BJ (cell line): Measurements from ENCODE around the gene PPHLN1. TPM values are rescaled to one million over a fixed set of nuclear protein-coding genes. Genes with fewer than 3 reads are reported as not detected.

Source experiments
- CTCF ChIA-PET: fragments of 350-600 bp; formaldehyde crosslinking; extraction: SDS; loops from one replicate; lab custom pipeline; 2021; ENCODE audit warnings: antibody characterized with exemption, inconsistent platforms; lab: Yijun Ruan, JAX
- POLR2A ChIA-PET: fragments of 300-600 bp; sonication (Branson Sonifier 250); formaldehyde crosslinking; extraction: SDS; loops from one replicate; lab custom pipeline; 2021; ENCODE audit warnings: antibody characterized with exemption; lab: Charles Lee
- DNase-seq: peaks from one replicate; pipeline ENCODE4 v3.0.0-alpha.2; 2011; ENCODE audit warnings: low read depth
- H3K27me3 ChIP-seq: 2 replicates; pipeline ENCODE4 v1.6.0; 2011; ENCODE audit warnings: low read length; ENCODE audit not compliant: control insufficient read depth, insufficient read depth
- H3K36me3 ChIP-seq: 2 replicates; pipeline ENCODE4 v1.5.1; 2011; ENCODE audit warnings: low read length; ENCODE audit not compliant: control insufficient read depth, insufficient read depth
- H3K4me3 ChIP-seq: 2 replicates; pipeline ENCODE4 v1.5.1; 2011; ENCODE audit warnings: low read depth, mild to moderate bottlenecking, control low read depth, low read length
- CTCF ChIP-seq: IDR thresholded peaks from 2 replicates; pipeline ENCODE4 v1.5.1; 2011; ENCODE audit warnings: low read depth, mild to moderate bottlenecking, control low read depth, inconsistent platforms, low read length, moderate library complexity; ENCODE audit not compliant: insufficient read depth
- polyA plus RNA-seq: library from polyadenylated mRNA; depleted of rRNA; stranded (reverse); fragments of >200 nt; gene quantifications from 2 replicates; pipeline ENCODE4 v1.2.3, GENCODE V29; 2011

Gene PPHLN1
- polyA plus RNA-seq, 1 experiment: 29.1 TPM

GRCh38 chr12:42420395-42420794 is 94.4 kb downstream of the PPHLN1 start:
- POLR2A ChIA-PET: interaction anchor here (0.6 kb wide), 2 partner anchors 14 to 26 kb away, joined by 3 to 4 read pairs; no protein-coding TSS in a partner anchor

GRCh38 chr12:42421844-42422779 is 96.1 kb downstream of the PPHLN1 start:
- no peak for TF ChIP-seq CTCF
- Histone ChIP-seq H3K4me3 (no peak overlapping the region), H3K27me3 (no peaks in the 10 kb centered on the region), H3K36me3 (no peaks in the 10 kb centered on the region)
- CTCF ChIA-PET: no interaction called here
- POLR2A ChIA-PET: no interaction called here
- DNase-seq: peak; percentile 8

More at GRCh38 chr12:42420395-42420794, 94.4 kb downstream of the PPHLN1 start:
- Histone ChIP-seq H3K4me3 (no peak overlapping the region), H3K27me3 (no peaks in the 10 kb centered on the region), H3K36me3 (0 out of 2 replicates have a peak, but pooled peaks cover 2% of the 10 kb centered on the region)
- no peak for TF ChIP-seq CTCF
- CTCF ChIA-PET: interaction anchor here (0.7 kb wide), 1 partner anchor 113 kb away, joined by 3 read pairs; no protein-coding TSS in a partner anchor
- DNase-seq: no peak

- TF ChIP-seq CTCF: no peak
- H3K36me3 ChIP-seq: no peaks in the 10 kb centered on the region
- H3K4me3 ChIP-seq: no peak overlapping the region
- no peak for DNase-seq
- POLR2A ChIA-PET: no interaction called here
- CTCF ChIA-PET: no interaction called here
- H3K27me3 ChIP-seq: no peaks in the 10 kb centered on the region
These were observed 96.8 kb downstream of the PPHLN1 start for GRCh38 chr12:42422785-42423184.

GRCh38 chr12:42426746-42427145 is 100.8 kb downstream of the PPHLN1 start:
- ChIA-PET CTCF (no interaction called here), POLR2A (no interaction called here)
- Histone ChIP-seq H3K4me3 (no peak overlapping the region), H3K36me3 (no peaks in the 10 kb centered on the region; the same call in 1 of the 2 replicates), H3K27me3 (no peaks in the 10 kb centered on the region)
- no peak for TF ChIP-seq CTCF
- DNase-seq: no peak

DNA sequence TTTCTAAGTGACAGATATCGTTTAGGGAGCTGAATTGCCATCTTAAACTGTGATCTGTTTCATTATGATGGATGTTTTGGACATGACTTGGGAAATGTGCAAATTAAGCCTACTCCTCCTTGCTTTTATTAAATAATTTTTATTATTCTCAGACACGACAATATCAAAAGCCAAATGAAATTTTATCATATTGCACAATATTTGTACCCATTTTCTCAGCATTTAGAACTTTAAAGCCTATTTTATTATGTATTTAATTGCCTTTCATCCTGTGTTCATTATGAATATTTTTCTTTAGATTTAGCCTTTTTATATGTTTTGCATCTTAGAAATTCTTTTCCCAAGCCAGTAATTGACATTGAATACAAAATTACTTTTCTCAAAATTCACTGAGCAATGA is 102.9 kb downstream of the PPHLN1 start:
- no peak for TF ChIP-seq CTCF
- Histone ChIP-seq H3K27me3 (no peaks in the 10 kb centered on the region), H3K4me3 (no peak overlapping the region), H3K36me3 (no peaks in the 10 kb centered on the region; the same call in 1 of the 2 replicates)
- CTCF ChIA-PET: no interaction called here
- POLR2A ChIA-PET: no interaction called here
- DNase-seq: no peak
